Thyroid gland (tissue), 4 donors: ENCODE results near the gene CWC27.

Experiments
- POLR2A ChIP-seq, 2 donors: fragments of 450-650 bp; IDR thresholded peaks; one replicate each; pipeline ENCODE4 v1.6.1; 2017; ENCODE audit warnings: antibody characterized with exemption in 2 of 2, mild to moderate bottlenecking in 2 of 2, moderate library complexity in 1 of 2
- TF ChIP-seq, protein P1 (sequence below), 6 experiments: fragments of 200-600 bp in 3 of 6; fragments of 450-650 bp in 3 of 6; sonication (generic) in 3 of 6; IDR thresholded peaks; one replicate each; pipeline ENCODE4 v1.5.1; 2016 to 2019; ENCODE audit warnings: antibody characterized with exemption in 6 of 6, mild to moderate bottlenecking in 2 of 6, inconsistent platforms in 1 of 6, moderate library complexity in 1 of 6

DNA sequence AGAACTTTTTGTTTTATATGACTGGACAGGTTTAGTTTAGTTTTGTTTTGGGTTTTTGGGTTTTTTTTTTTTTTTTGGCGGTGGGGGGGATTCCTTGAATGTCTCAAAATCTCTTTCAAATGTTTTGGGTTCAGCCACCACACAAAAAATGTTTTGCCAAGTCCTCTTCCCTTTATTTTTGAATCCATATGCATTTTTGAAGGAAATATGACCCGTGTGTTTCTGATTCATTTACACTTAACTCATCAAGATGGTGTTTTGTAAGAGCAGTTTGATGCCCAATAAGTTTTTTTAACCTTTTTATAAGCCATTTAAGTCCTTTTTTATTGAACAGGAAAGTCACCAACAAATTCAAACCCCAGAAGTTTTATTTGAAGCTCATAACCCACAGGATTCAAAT lies 209.8 kb downstream of the CWC27 start:
- TF ChIP-seq POLR2A (IDR thresholded peaks at IDR 0.05) = no peak
- TF ChIP-seq, protein P1, sequence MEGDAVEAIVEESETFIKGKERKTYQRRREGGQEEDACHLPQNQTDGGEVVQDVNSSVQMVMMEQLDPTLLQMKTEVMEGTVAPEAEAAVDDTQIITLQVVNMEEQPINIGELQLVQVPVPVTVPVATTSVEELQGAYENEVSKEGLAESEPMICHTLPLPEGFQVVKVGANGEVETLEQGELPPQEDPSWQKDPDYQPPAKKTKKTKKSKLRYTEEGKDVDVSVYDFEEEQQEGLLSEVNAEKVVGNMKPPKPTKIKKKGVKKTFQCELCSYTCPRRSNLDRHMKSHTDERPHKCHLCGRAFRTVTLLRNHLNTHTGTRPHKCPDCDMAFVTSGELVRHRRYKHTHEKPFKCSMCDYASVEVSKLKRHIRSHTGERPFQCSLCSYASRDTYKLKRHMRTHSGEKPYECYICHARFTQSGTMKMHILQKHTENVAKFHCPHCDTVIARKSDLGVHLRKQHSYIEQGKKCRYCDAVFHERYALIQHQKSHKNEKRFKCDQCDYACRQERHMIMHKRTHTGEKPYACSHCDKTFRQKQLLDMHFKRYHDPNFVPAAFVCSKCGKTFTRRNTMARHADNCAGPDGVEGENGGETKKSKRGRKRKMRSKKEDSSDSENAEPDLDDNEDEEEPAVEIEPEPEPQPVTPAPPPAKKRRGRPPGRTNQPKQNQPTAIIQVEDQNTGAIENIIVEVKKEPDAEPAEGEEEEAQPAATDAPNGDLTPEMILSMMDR (IDR thresholded peaks at IDR 0.05) = no peak
